GM20431 (cell line): ENCODE measurements around the gene DZANK1.
"Not testable (repeated sequence)": the region's sequence is repeated elsewhere in the genome, so short reads cannot be mapped to it uniquely, and the experiment has no call there.

Experiments
- in situ Hi-C: fragments of 300-500 bp; cut with MseI, MboI; formaldehyde crosslinking; loops from one replicate; pipeline ENCODE4 v1.15.0; 2020; ENCODE audit warnings: low sequenced_read_pairs; ENCODE audit not compliant: unreplicated experiment

The DZANK1 gene

GRCh38 chr20:18466894-18467730 is at the start of gene DZANK1, which contains the start of gene POLR3F:
Gene DZANK1 (minus strand): TSS chr20:18467030. CDS start chr20:18465358, 1,672 bp downstream.
Gene POLR3F (plus strand): TSS chr20:18467390. CDS start chr20:18467507, 117 bp downstream.
- in situ Hi-C loops: no loop called here

GRCh38 chr20:18515973-18516372 is 49.1 kb upstream of the DZANK1 start:
- in situ Hi-C loops: no loop called here

- in situ Hi-C loops: no loop called here
Measured at GRCh38 chr20:18514127-18514526, 47.3 kb upstream of the DZANK1 start.

- in situ Hi-C loops: no loop called here
Measured at GRCh38 chr20:18513208-18513607, 46.4 kb upstream of the DZANK1 start.

GRCh38 chr20:18511571-18511970 is 44.7 kb upstream of the DZANK1 start:
- in situ Hi-C loops: no loop called here

- in situ Hi-C loops: no loop called here
Measured at GRCh38 chr20:18507218-18508191, 40.7 kb upstream of the DZANK1 start, which contains the start of gene SEC23B. Gene SEC23B (plus strand): TSS chr20:18507940. CDS start chr20:18510836, 2,896 bp downstream.

GRCh38 chr20:18506744-18507143 is 39.9 kb upstream of the DZANK1 start:
- in situ Hi-C loops: no loop called here

- in situ Hi-C loops: no loop called here
Measured at GRCh38 chr20:18504479-18505060, 37.7 kb upstream of the DZANK1 start.

GRCh38 chr20:18501672-18502071 is 34.8 kb upstream of the DZANK1 start:
- in situ Hi-C loops: not testable (repeated sequence)

GRCh38 chr20:18497603-18498002 is 30.8 kb upstream of the DZANK1 start:
- in situ Hi-C loops: no loop called here

- in situ Hi-C loops: no loop called here
Measured at GRCh38 chr20:18496740-18497592, 30.1 kb upstream of the DZANK1 start, which contains the start of gene RBBP9. Gene RBBP9 (minus strand): TSS chr20:18497225. CDS start chr20:18497167, 58 bp downstream.

- in situ Hi-C loops: no loop called here
Measured at GRCh38 chr20:18496042-18496441, 29.2 kb upstream of the DZANK1 start.

GRCh38 chr20:18488301-18488700 is 21.5 kb upstream of the DZANK1 start:
- in situ Hi-C loops: no loop called here

GRCh38 chr20:18481596-18481995 is 14.8 kb upstream of the DZANK1 start:
- in situ Hi-C loops: no loop called here

GRCh38 chr20:18477821-18478220 is 11.0 kb upstream of the DZANK1 start:
- in situ Hi-C loops: no loop called here

- in situ Hi-C loops: no loop called here
Measured at GRCh38 chr20:18477218-18477617, 10.4 kb upstream of the DZANK1 start.

GRCh38 chr20:18466574-18466893 is 296 bp downstream of the DZANK1 start:
- in situ Hi-C loops: no loop called here

GRCh38 chr20:18465536-18466200 is 1.2 kb downstream of the DZANK1 start:
- in situ Hi-C loops: no loop called here

GRCh38 chr20:18456600-18456999 is 10.2 kb downstream of the DZANK1 start:
- in situ Hi-C loops: no loop called here
